GM19240 (cell line): Measurements from ENCODE around the gene TMEM150A.
"Not testable (repeated sequence)": the region's sequence is repeated elsewhere in the genome, so short reads cannot be mapped to it uniquely, and the experiment has no call there.

Experiments
- DNase-seq: peaks from one replicate; pipeline ENCODE4 v3.0.0; 2011; ENCODE audit warnings: low spot score; ENCODE audit not compliant: insufficient read length

TMEM150A gene

GRCh38 chr2:85594715-85595300, 7.7 kb downstream of the TMEM150A start:
- no peak for DNase-seq

- DNase-seq: no peak
Observed at GRCh38 chr2:85593023-85593422, 9.5 kb downstream of the TMEM150A start.

GRCh38 chr2:85592299-85592698, 10.2 kb downstream of the TMEM150A start:
- not testable (repeated sequence) for DNase-seq

GRCh38 chr2:85591563-85591962, 10.9 kb downstream of the TMEM150A start:
- no peak for DNase-seq

- no peak for DNase-seq
Observed at GRCh38 chr2:85590950-85591349, 11.5 kb downstream of the TMEM150A start.

GRCh38 chr2:85589982-85590791, 12.3 kb downstream of the TMEM150A start:
- DNase-seq: no peak

- DNase-seq: no peak
Observed at GRCh38 chr2:85589181-85589580, 13.3 kb downstream of the TMEM150A start.

- DNase-seq: no peak
Observed at GRCh38 chr2:85588645-85589044, 13.9 kb downstream of the TMEM150A start.

- DNase-seq: no peak
Observed at GRCh38 chr2:85588236-85588635, 14.3 kb downstream of the TMEM150A start.

GRCh38 chr2:85585781-85586105, 16.8 kb downstream of the TMEM150A start:
- no peak for DNase-seq

- DNase-seq: no peak
Observed at GRCh38 chr2:85584857-85585780, 17.4 kb downstream of the TMEM150A start.

- DNase-seq: no peak
Observed at GRCh38 chr2:85584354-85584856, 18.1 kb downstream of the TMEM150A start, which contains the start of gene VAMP5. Gene VAMP5, plus strand, starts transcription at chr2:85584431. Its CDS starts 60 bp downstream, at chr2:85584491.

GRCh38 chr2:85583667-85584353, 18.7 kb downstream of the TMEM150A start:
- peak; percentile 70 for DNase-seq

- no peak for DNase-seq
Observed at GRCh38 chr2:85582492-85582891, 20.0 kb downstream of the TMEM150A start.

GRCh38 chr2:85580206-85580605, 22.3 kb downstream of the TMEM150A start:
- DNase-seq: no peak

GRCh38 chr2:85579266-85579935, 23.1 kb downstream of the TMEM150A start:
- DNase-seq: no peak

GRCh38 chr2:85578243-85579180, 24.0 kb downstream of the TMEM150A start:
- DNase-seq: peak; percentile 25

- DNase-seq: peak; percentile 69
Observed at GRCh38 chr2:85577386-85578242, 24.9 kb downstream of the TMEM150A start, which contains the start of gene VAMP8. Gene VAMP8, plus strand, starts transcription at chr2:85577586. Its CDS starts 61 bp downstream, at chr2:85577647.

GRCh38 chr2:85577063-85577385, 25.5 kb downstream of the TMEM150A start:
- no peak for DNase-seq
